ENCODE measurements around the gene RPL39. TPM values are rescaled to one million over a fixed set of nuclear protein-coding genes. Genes with fewer than 3 reads are reported as not detected.
"Not testable (repeated sequence)": the region's sequence is repeated elsewhere in the genome, so short reads cannot be mapped to it uniquely, and the experiment has no call there.

RPL39 gene
- polyA plus RNA-seq, 1 donor: 4,156 TPM

- H3K36me3 ChIP-seq (ENCODE audit: control insufficient read depth, insufficient read depth, low read length); H3K9me3 ChIP-seq (ENCODE audit: control insufficient read depth, low read depth, low read length); H3K4me1 ChIP-seq (ENCODE audit: control insufficient read depth, insufficient read depth, low read length); H3K27ac ChIP-seq (ENCODE audit: low read length); H3K4me3 ChIP-seq (ENCODE audit: low read length); DNase-seq; H3K27me3 ChIP-seq (ENCODE audit: control insufficient read depth, insufficient read depth, low read length): not testable (repeated sequence)
- WGBS (ENCODE audit: insufficient coverage, low lambda C conversion rate): no CpG with 5 or more reads among the region's 11 CpGs
Observed at GRCh38 chrX:119768436-119768835, 23.0 kb downstream of the RPL39 start.

GRCh38 chrX:119763836-119764387 lies 27.5 kb downstream of the RPL39 start:
- peaks cover 7% of the 10 kb centered on the region for H3K27me3 ChIP-seq (ENCODE audit: control insufficient read depth, insufficient read depth, low read length)
- H3K4me1 ChIP-seq (ENCODE audit: control insufficient read depth, insufficient read depth, low read length): peaks cover 10% of the 10 kb centered on the region
- no CpG with 5 or more reads among the region's 6 CpGs for WGBS (ENCODE audit: insufficient coverage, low lambda C conversion rate)
- no peaks in the 10 kb centered on the region for H3K36me3 ChIP-seq (ENCODE audit: control insufficient read depth, insufficient read depth, low read length)
- H3K27ac ChIP-seq (ENCODE audit: low read length): no peak overlapping the region
- no peaks in the 10 kb centered on the region for H3K9me3 ChIP-seq (ENCODE audit: control insufficient read depth, low read depth, low read length)
- no peak overlapping the region for H3K4me3 ChIP-seq (ENCODE audit: low read length)
- DNase-seq: no peak

- Histone ChIP-seq H3K9me3 (ENCODE audit: control insufficient read depth, low read depth, low read length) (no peaks in the 10 kb centered on the region), H3K27ac (ENCODE audit: low read length) (no peak overlapping the region), H3K27me3 (ENCODE audit: control insufficient read depth, insufficient read depth, low read length) (peaks cover 7% of the 10 kb centered on the region), H3K4me3 (ENCODE audit: low read length) (no peak overlapping the region), H3K4me1 (ENCODE audit: control insufficient read depth, insufficient read depth, low read length) (peaks cover 10% of the 10 kb centered on the region), H3K36me3 (ENCODE audit: control insufficient read depth, insufficient read depth, low read length) (no peaks in the 10 kb centered on the region)
- DNase-seq: no peak
- 100% methylated on average over 1 of the region's 7 CpGs for WGBS (ENCODE audit: insufficient coverage, low lambda C conversion rate)
Observed at GRCh38 chrX:119763181-119763580, 28.2 kb downstream of the RPL39 start.

GRCh38 chrX:119762718-119763117 lies 28.7 kb downstream of the RPL39 start:
- H3K9me3 ChIP-seq (ENCODE audit: control insufficient read depth, low read depth, low read length): no peaks in the 10 kb centered on the region
- H3K4me1 ChIP-seq (ENCODE audit: control insufficient read depth, insufficient read depth, low read length): peaks cover 11% of the 10 kb centered on the region
- no peak overlapping the region for H3K4me3 ChIP-seq (ENCODE audit: low read length)
- no peaks in the 10 kb centered on the region for H3K36me3 ChIP-seq (ENCODE audit: control insufficient read depth, insufficient read depth, low read length)
- WGBS (ENCODE audit: insufficient coverage, low lambda C conversion rate): no CpG with 5 or more reads among the region's 3 CpGs
- no peak for DNase-seq
- no peak overlapping the region for H3K27ac ChIP-seq (ENCODE audit: low read length)
- peaks cover 7% of the 10 kb centered on the region for H3K27me3 ChIP-seq (ENCODE audit: control insufficient read depth, insufficient read depth, low read length)

- H3K27ac ChIP-seq (ENCODE audit: low read length): no peak overlapping the region
- DNase-seq: no peak
- H3K4me1 ChIP-seq (ENCODE audit: control insufficient read depth, insufficient read depth, low read length): peaks cover 31% of the 10 kb centered on the region
- H3K36me3 ChIP-seq (ENCODE audit: control insufficient read depth, insufficient read depth, low read length): no peaks in the 10 kb centered on the region
- H3K9me3 ChIP-seq (ENCODE audit: control insufficient read depth, low read depth, low read length): no peaks in the 10 kb centered on the region
- 80% methylated on average over 1 of the region's 18 CpGs for WGBS (ENCODE audit: insufficient coverage, low lambda C conversion rate)
- peaks cover 7% of the 10 kb centered on the region for H3K27me3 ChIP-seq (ENCODE audit: control insufficient read depth, insufficient read depth, low read length)
- peak overlapping the region; percentile 42 for H3K4me3 ChIP-seq (ENCODE audit: low read length)
Observed at GRCh38 chrX:119760026-119760877, 31.2 kb downstream of the RPL39 start.

GRCh38 chrX:119759248-119759766 lies 32.1 kb downstream of the RPL39 start:
- Histone ChIP-seq H3K27me3 (ENCODE audit: control insufficient read depth, insufficient read depth, low read length) (peaks cover 7% of the 10 kb centered on the region), H3K36me3 (ENCODE audit: control insufficient read depth, insufficient read depth, low read length) (no peaks in the 10 kb centered on the region), H3K4me1 (ENCODE audit: control insufficient read depth, insufficient read depth, low read length) (peaks cover 31% of the 10 kb centered on the region), H3K27ac (ENCODE audit: low read length) (peak overlapping the region; percentile 92), H3K9me3 (ENCODE audit: control insufficient read depth, low read depth, low read length) (no peaks in the 10 kb centered on the region), H3K4me3 (ENCODE audit: low read length) (peak overlapping the region; percentile 42)
- no CpG with 5 or more reads among the region's 44 CpGs for WGBS (ENCODE audit: insufficient coverage, low lambda C conversion rate)
- DNase-seq: no peak

- Histone ChIP-seq H3K27me3 (ENCODE audit: control insufficient read depth, insufficient read depth, low read length) (peaks cover 7% of the 10 kb centered on the region), H3K4me1 (ENCODE audit: control insufficient read depth, insufficient read depth, low read length) (peaks cover 31% of the 10 kb centered on the region), H3K36me3 (ENCODE audit: control insufficient read depth, insufficient read depth, low read length) (no peaks in the 10 kb centered on the region), H3K4me3 (ENCODE audit: low read length) (peak overlapping the region; percentile 50), H3K9me3 (ENCODE audit: control insufficient read depth, low read depth, low read length) (no peaks in the 10 kb centered on the region), H3K27ac (ENCODE audit: low read length) (peak overlapping the region; percentile 92)
- WGBS (ENCODE audit: insufficient coverage, low lambda C conversion rate): no CpG with 5 or more reads among the region's 54 CpGs
- DNase-seq: no peak
Observed at GRCh38 chrX:119758731-119759247, 32.6 kb downstream of the RPL39 start.

GRCh38 chrX:119757979-119758730 lies 33.3 kb downstream of the RPL39 start, which contains the start of gene SOWAHD:
TSS of gene SOWAHD (plus strand) at chrX:119758588. CDS start at chrX:119758668, 80 bp downstream.
- no peaks in the 10 kb centered on the region for H3K9me3 ChIP-seq (ENCODE audit: control insufficient read depth, low read depth, low read length)
- H3K4me1 ChIP-seq (ENCODE audit: control insufficient read depth, insufficient read depth, low read length): peaks cover 31% of the 10 kb centered on the region
- no CpG with 5 or more reads among the region's 59 CpGs for WGBS (ENCODE audit: insufficient coverage, low lambda C conversion rate)
- H3K27me3 ChIP-seq (ENCODE audit: control insufficient read depth, insufficient read depth, low read length): peaks cover 7% of the 10 kb centered on the region
- no peaks in the 10 kb centered on the region for H3K36me3 ChIP-seq (ENCODE audit: control insufficient read depth, insufficient read depth, low read length)
- H3K27ac ChIP-seq (ENCODE audit: low read length): peak within 1 kb of the TSS; percentile 92
- peak; percentile 85 to 92 for DNase-seq
- peak within 1 kb of the TSS; percentile 50 for H3K4me3 ChIP-seq (ENCODE audit: low read length)

- WGBS (ENCODE audit: insufficient coverage, low lambda C conversion rate): no CpG with 5 or more reads among the region's 12 CpGs
Observed at GRCh38 chrX:119757646-119757978, 33.8 kb downstream of the RPL39 start.

More at GRCh38 chrX:119757646-119757978, 33.8 kb downstream of the RPL39 start:
- Histone ChIP-seq H3K36me3 (ENCODE audit: control insufficient read depth, insufficient read depth, low read length) (no peaks in the 10 kb centered on the region), H3K4me1 (ENCODE audit: control insufficient read depth, insufficient read depth, low read length) (peaks cover 31% of the 10 kb centered on the region), H3K27me3 (ENCODE audit: control insufficient read depth, insufficient read depth, low read length) (peaks cover 7% of the 10 kb centered on the region), H3K9me3 (ENCODE audit: control insufficient read depth, low read depth, low read length) (no peaks in the 10 kb centered on the region), H3K27ac (ENCODE audit: low read length) (peak overlapping the region; percentile 92), H3K4me3 (ENCODE audit: low read length) (peak overlapping the region; percentile 50)
- no peak for DNase-seq
